HCT116 (cell line): ENCODE results near the gene ZGPAT. TPM values are rescaled to one million over a fixed set of nuclear protein-coding genes. Genes with fewer than 3 reads are reported as not detected.

Experiments used
- ATAC-seq: fragments of 200-7000 bp; cut with Tn5 transposase; 2 replicates; pipeline ENCODE4 v1.9.1; 2020; ENCODE audit warnings: mild to moderate bottlenecking, moderate library complexity
- BruUV-seq: library from RNA; stranded (reverse); fragments of 400-500 nt; replicated peaks from 2 replicates; lab custom pipeline; 2021; lab: Mats Ljungman, UMichigan
- CTCF ChIA-PET: fragments of 300-600 bp; sonication (Branson Sonifier 250); formaldehyde crosslinking; loops from one replicate; lab custom pipeline; 2021; ENCODE audit warnings: antibody characterized with exemption; lab: Charles Lee
- POLR2A ChIA-PET: fragments of 300-600, 350-600 bp; sonication (Branson Sonifier 250); formaldehyde crosslinking; loops from one replicate; lab custom pipeline; 2021; ENCODE audit warnings: antibody characterized with exemption; lab: Charles Lee
- RAD21 ChIA-PET, 2 experiments: fragments of 300-600 bp; sonication (Branson Sonifier 250); formaldehyde crosslinking; loops; one replicate each; lab custom pipeline; 2023; ENCODE audit warnings: low total read pairs in 2 of 2; ENCODE audit not compliant: uncharacterized antibody in 2 of 2, unreplicated experiment in 2 of 2, low non-redundant PET in 1 of 2; lab: Charles Lee
- DNase-seq: peaks from one replicate; pipeline ENCODE4 v3.0.0-alpha.2; 2010; ENCODE audit warnings: low read depth, low spot score
- H2AFZ ChIP-seq: fragments of 200-600 bp; shearing (Covaris generic), sonication (generic); 2 replicates; pipeline ENCODE4 v1.6.1; 2017; ENCODE audit warnings: low read depth, mixed run types, mixed read lengths, antibody characterized with exemption, low read length; ENCODE audit not compliant: poor library complexity, severe bottlenecking
- H3K27ac ChIP-seq: 2 replicates; pipeline ENCODE4 v1.5.1; 2012; ENCODE audit warnings: low read depth, low read length
- H3K27me3 ChIP-seq: fragments of 200-600 bp; sonication (generic); 2 replicates; pipeline ENCODE4 v1.6.1; 2016; ENCODE audit warnings: mixed run types, low read length, mixed read lengths; ENCODE audit not compliant: insufficient read depth
- H3K36me3 ChIP-seq, 2 experiments: fragments of 200-500 bp in 1 of 2; fragments of 200-600 bp in 1 of 2; sonication (Bioruptor generic) in 1 of 2; sonication (generic) in 1 of 2; 2 replicates each; pipeline versions ENCODE4 v1.5.1 to v1.6.1; 2014 to 2016; ENCODE audit warnings: low read length in 2 of 2, inconsistent platforms in 1 of 2, mixed read lengths in 1 of 2, mixed run types in 1 of 2; ENCODE audit not compliant: insufficient read depth in 2 of 2, control insufficient read depth in 1 of 2
- H3K4me1 ChIP-seq, 2 experiments: fragments of 200-600 bp in 1 of 2; sonication (generic) in 1 of 2; 2 replicates each; pipeline versions ENCODE4 v1.5.1 to v1.6.1; 2012 to 2017; ENCODE audit warnings: low read length in 2 of 2, inconsistent platforms in 1 of 2, mild to moderate bottlenecking in 1 of 2, mixed read lengths in 1 of 2, mixed run types in 1 of 2, moderate library complexity in 1 of 2; ENCODE audit not compliant: insufficient read depth in 2 of 2, control insufficient read depth in 1 of 2
- H3K4me2 ChIP-seq: fragments of 200-600 bp; sonication (generic); 2 replicates; pipeline ENCODE4 v1.6.1; 2017; ENCODE audit warnings: mixed run types, low read length, mixed read lengths
- H3K4me3 ChIP-seq, 2 experiments: fragments of 200-600 bp in 1 of 2; sonication (generic) in 1 of 2; replicated peaks in 1 of 2; 2 replicates each; pipeline ENCODE4 v1.5.1; 2011 to 2016; ENCODE audit warnings: low read length in 2 of 2, control low read depth in 1 of 2, low read depth in 1 of 2, mild to moderate bottlenecking in 1 of 2, mixed read lengths in 1 of 2, mixed run types in 1 of 2
- H3K79me2 ChIP-seq: fragments of 200-600 bp; sonication (generic); 2 replicates; pipeline ENCODE4 v1.6.1; 2017; ENCODE audit warnings: mild to moderate bottlenecking, mixed run types, low read length, moderate library complexity, mixed read lengths; ENCODE audit not compliant: insufficient read depth
- H3K9ac ChIP-seq: fragments of 200-600 bp; sonication (generic); 2 replicates; pipeline ENCODE4 v1.6.1; 2016; ENCODE audit warnings: low read length, mixed read lengths
- H3K9me2 ChIP-seq: fragments of 200-600 bp; sonication (generic), shearing (Covaris generic); 2 replicates; pipeline ENCODE4 v1.6.1; 2017; ENCODE audit warnings: mixed run types, mild to moderate bottlenecking, moderate library complexity; ENCODE audit not compliant: insufficient read depth
- H3K9me3 ChIP-seq, 2 experiments: fragments of 200-500 bp in 1 of 2; fragments of 200-600 bp in 1 of 2; sonication (Bioruptor generic) in 1 of 2; sonication (generic) in 1 of 2; 2 replicates each; pipeline ENCODE4 v1.6.1; 2014 to 2017; ENCODE audit warnings: low read length in 2 of 2, mixed read lengths in 2 of 2, inconsistent platforms in 1 of 2, low read depth in 1 of 2, mild to moderate bottlenecking in 1 of 2, mixed run types in 1 of 2, moderate library complexity in 1 of 2; ENCODE audit not compliant: control insufficient read depth in 1 of 2, insufficient read depth in 1 of 2
- H4K20me1 ChIP-seq: fragments of 200-600 bp; sonication (generic), shearing (Covaris generic); 2 replicates; pipeline ENCODE4 v1.6.1; 2017; ENCODE audit warnings: mixed run types, mild to moderate bottlenecking, moderate library complexity; ENCODE audit not compliant: insufficient read depth
- EGR1 ChIP-seq: IDR thresholded peaks from 2 replicates; pipeline ENCODE4 v1.6.1; 2012; ENCODE audit warnings: low read depth
- EZH2phosphoT487 ChIP-seq: fragments of 200-600 bp; IDR thresholded peaks from 2 replicates; pipeline ENCODE4 v1.6.1; 2018; ENCODE audit warnings: antibody characterized with exemption, borderline replicate concordance
- FOSL1 ChIP-seq: IDR thresholded peaks from 2 replicates; pipeline ENCODE4 v1.6.1; 2012; ENCODE audit warnings: low read depth
- SRF ChIP-seq: IDR thresholded peaks from 2 replicates; pipeline ENCODE4 v1.6.1; 2012; ENCODE audit warnings: low read depth
- ZNF274 ChIP-seq: fragments of 200-500 bp; sonication (Bioruptor generic); IDR thresholded peaks from 2 replicates; pipeline ENCODE4 v1.6.1; 2014; ENCODE audit warnings: mild to moderate bottlenecking, low read depth, low read length, inconsistent platforms
- intact Hi-C: fragments of 100-400 bp; cut with micrococcal nuclease; formaldehyde crosslinking; loops from 2 replicates; pipeline ENCODE4 v1.10.0; 2022
- total RNA-seq: library from RNA; stranded (reverse); gene quantifications from one replicate; pipeline ENCODE4 v1.2.1, GENCODE V29; 2021; ENCODE audit not compliant: unreplicated experiment
- TF ChIP-seq, protein P1 (sequence below): IDR thresholded peaks from 2 replicates; pipeline ENCODE4 v1.6.1; 2011; ENCODE audit warnings: mild to moderate bottlenecking, low read length, moderate library complexity; ENCODE audit not compliant: insufficient replicate concordance; ENCODE audit errors: extremely low read depth

The ZGPAT gene
- total RNA-seq, 1 experiment from 2014 or later, result 30.6 TPM

DNA sequence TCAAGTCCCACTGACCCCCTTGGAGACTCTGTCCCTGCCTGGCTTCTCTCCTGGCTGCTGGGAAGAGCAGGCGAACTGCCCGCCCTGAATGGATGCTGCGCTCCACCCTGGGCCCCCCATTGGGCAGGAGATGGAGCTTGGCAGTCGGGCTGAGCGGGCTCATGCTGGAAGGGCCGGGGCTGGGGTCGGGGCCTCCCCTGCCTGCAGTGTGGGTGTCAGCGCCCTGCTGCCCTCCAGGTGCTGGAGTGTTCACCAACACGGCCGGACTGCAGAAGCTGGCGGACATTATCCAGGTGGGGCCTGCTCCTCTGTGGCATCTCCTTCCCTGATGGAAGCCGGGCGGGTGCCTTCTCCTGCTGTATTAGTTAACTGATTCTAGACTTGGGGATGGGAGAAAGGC lies 27.4 kb upstream of the ZGPAT start:
- peak overlapping the region; percentile 100 for H3K27ac ChIP-seq
- ChIA-PET RAD21 (no interaction called here), POLR2A (no interaction called here), CTCF (no interaction called here)
- no peaks in the 10 kb centered on the region for H3K9me3 ChIP-seq
- H3K9ac ChIP-seq, result 0 out of 2 replicates have a peak overlapping the region, but pooled peaks have one; percentile 8
- BruUV-seq, result no TSS peak
- H3K9me2 ChIP-seq, result no peaks in the 10 kb centered on the region
- H3K79me2 ChIP-seq, result peaks cover 24% of the 10 kb centered on the region
- ATAC-seq, result no peak
- H2AFZ ChIP-seq, result no peak overlapping the region
- H3K36me3 ChIP-seq, result peaks cover 4% of the 10 kb centered on the region in 2 experiments; a peak in 3 of 4 replicates
- no peaks in the 10 kb centered on the region for H3K27me3 ChIP-seq
- H3K4me1 ChIP-seq, result peaks cover 39 to 50% of the 10 kb centered on the region in 2 experiments
- intact Hi-C loops, result loop anchor here (5.0 kb wide), 1 partner anchor 143 kb away; the partner anchor contains the start of gene PTK6
- TF ChIP-seq SRF, result no peak
- no peak for TF ChIP-seq EGR1
- H3K4me3 ChIP-seq, result no peak overlapping the region
- H3K4me2 ChIP-seq, result no peak overlapping the region
- no peaks in the 10 kb centered on the region for H4K20me1 ChIP-seq
- no peak for DNase-seq

DNA sequence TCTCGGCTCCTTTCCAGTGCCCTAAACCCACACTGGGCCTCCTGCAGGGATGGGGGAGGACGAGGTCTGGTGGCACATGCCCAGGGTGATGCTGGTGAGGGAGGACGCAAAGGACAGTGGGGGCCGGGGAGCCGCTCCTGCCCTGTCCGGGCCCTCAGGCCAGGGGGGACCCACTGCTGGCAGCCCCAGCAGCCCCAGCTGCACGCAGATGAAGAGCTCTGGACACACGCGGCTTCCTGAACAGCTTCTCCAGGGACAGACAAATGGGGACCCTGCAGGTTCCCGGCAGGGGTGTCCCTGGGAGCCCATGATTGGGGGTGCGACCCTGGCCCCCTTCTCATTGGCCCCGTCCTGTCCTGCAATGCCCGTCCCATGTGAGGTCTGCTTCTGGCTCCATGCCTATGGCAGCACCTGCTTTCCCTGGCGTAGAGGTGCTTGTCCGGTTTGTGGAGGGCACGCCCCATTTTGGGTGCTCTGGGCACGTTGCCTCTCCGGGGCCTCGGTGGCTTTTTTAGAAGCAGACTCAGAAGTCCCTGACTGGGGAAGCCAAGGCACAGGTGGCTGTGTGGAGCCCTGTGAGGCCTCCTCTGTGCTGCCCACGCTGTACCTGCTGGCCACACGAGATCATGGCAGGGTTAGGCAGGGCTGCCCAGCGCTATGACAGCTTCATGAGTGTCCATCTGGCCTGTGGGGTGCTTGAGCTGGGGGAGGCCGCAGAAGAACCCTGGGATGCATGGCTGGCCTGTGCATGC lies 26.8 kb upstream of the ZGPAT start:
- H3K79me2 ChIP-seq, result peaks cover 30% of the 10 kb centered on the region
- peaks cover 45 to 56% of the 10 kb centered on the region in 2 experiments for H3K4me1 ChIP-seq
- peak overlapping the region; percentile 100 for H3K27ac ChIP-seq
- no peaks in the 10 kb centered on the region for H3K9me3 ChIP-seq
- CTCF ChIA-PET, result no interaction called here
- intact Hi-C loops, result loop anchor here (5.0 kb wide), 1 partner anchor 144 kb away; the partner anchor contains the start of gene PTK6
- H3K9ac ChIP-seq, result peak overlapping the region; percentile 69
- POLR2A ChIA-PET, result interaction anchor here (1.7 to 2.4 kb wide), 3 partner anchors 11 to 23 kb away, joined by 7 to 14 read pairs (median 7); partner anchors contain the start of gene RTEL1
- H3K36me3 ChIP-seq, result peaks cover 2 to 7% of the 10 kb centered on the region in 2 experiments; a peak in 2 of 4 replicates
- no peaks in the 10 kb centered on the region for H3K9me2 ChIP-seq
- H4K20me1 ChIP-seq, result no peaks in the 10 kb centered on the region
- no peak for TF ChIP-seq EZH2phosphoT487
- TF ChIP-seq EGR1, result no peak
- TF ChIP-seq, protein P1, sequence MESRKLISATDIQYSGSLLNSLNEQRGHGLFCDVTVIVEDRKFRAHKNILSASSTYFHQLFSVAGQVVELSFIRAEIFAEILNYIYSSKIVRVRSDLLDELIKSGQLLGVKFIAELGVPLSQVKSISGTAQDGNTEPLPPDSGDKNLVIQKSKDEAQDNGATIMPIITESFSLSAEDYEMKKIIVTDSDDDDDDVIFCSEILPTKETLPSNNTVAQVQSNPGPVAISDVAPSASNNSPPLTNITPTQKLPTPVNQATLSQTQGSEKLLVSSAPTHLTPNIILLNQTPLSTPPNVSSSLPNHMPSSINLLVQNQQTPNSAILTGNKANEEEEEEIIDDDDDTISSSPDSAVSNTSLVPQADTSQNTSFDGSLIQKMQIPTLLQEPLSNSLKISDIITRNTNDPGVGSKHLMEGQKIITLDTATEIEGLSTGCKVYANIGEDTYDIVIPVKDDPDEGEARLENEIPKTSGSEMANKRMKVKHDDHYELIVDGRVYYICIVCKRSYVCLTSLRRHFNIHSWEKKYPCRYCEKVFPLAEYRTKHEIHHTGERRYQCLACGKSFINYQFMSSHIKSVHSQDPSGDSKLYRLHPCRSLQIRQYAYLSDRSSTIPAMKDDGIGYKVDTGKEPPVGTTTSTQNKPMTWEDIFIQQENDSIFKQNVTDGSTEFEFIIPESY, result no peak
- no peak for TF ChIP-seq FOSL1
- no peak for TF ChIP-seq ZNF274
- no peak overlapping the region for H2AFZ ChIP-seq
- no peak for ATAC-seq
- no peak overlapping the region for H3K4me3 ChIP-seq
- no peaks in the 10 kb centered on the region for H3K27me3 ChIP-seq
- BruUV-seq, result no TSS peak
- peak overlapping the region; percentile 83 for H3K4me2 ChIP-seq
- RAD21 ChIA-PET, result no interaction called here
- DNase-seq, result no peak
